Measurements from ENCODE around the gene STING1. TPM values are rescaled to one million over a fixed set of nuclear protein-coding genes. Genes with fewer than 3 reads are reported as not detected.

The STING1 gene
- total and polyA plus RNA-seq, 2 donors (not counting 3 experiments of a cell fraction or from before 2014, with no cell fraction given), result 108 to 143 TPM

DNA sequence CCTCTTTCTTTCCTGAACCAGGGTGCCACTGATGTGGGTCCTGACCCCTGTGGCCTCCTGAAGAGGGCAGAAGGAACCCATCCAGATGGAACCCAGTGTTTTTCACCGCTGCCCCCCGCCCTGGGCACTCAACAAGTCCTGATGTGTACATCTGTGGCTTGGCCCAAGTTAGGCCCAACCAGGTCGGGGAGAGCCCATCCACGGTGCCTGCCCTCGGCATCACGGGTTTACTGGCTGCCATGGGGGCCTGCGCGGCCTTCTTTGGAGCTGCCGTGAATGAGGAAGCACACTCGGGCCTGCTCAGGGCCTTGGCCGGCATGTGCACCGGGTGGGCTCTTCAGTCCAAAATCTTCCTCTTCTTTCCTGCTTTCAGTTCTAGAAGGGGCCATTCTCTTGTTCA lies 25.8 kb downstream of the STING1 start:
- Histone ChIP-seq H3K4me3 (replicated peaks in 1 of 3; ENCODE audit: insufficient read depth in 1 of 3, low read depth in 1 of 3, low read length in 3 of 3) (no peak overlapping the region), H2AFZ (ENCODE audit: low read depth, low read length) (no peak overlapping the region), H3K27ac (ENCODE audit: insufficient read depth, low read depth, low read length) (no peak overlapping the region), H3K4me1 (ENCODE audit: control insufficient read depth, extremely low read depth, insufficient read depth, low read length) (peaks cover 29% of the 10 kb centered on the region), H3K9ac (replicated peaks; ENCODE audit: extremely low read depth, insufficient read depth, low read length) (no peak overlapping the region), H3K9me3 (replicated peaks; ENCODE audit: control insufficient read depth, insufficient read depth, low read length) (no peaks in the 10 kb centered on the region), H3K4me2 (ENCODE audit: insufficient read depth, low read length) (no peak overlapping the region), H4K20me1 (replicated peaks; ENCODE audit: control insufficient read depth, extremely low read depth, insufficient read depth, low read length) (no peaks in the 10 kb centered on the region), H3K27me3 (ENCODE audit: control insufficient read depth in 2 of 2, insufficient read depth in 2 of 2, low read length in 2 of 2) (no peaks in the 10 kb centered on the region), H3K79me2 (ENCODE audit: control insufficient read depth, insufficient read depth, low read length) (peaks cover 55% of the 10 kb centered on the region), H3K9me1 (replicated peaks; ENCODE audit: control insufficient read depth, extremely low read depth, insufficient read depth, low read length) (no peaks in the 10 kb centered on the region), H3K36me3 (ENCODE audit: control insufficient read depth in 2 of 2, extremely low read depth in 1 of 2, insufficient read depth in 2 of 2, low read length in 2 of 2) (peaks cover 34 to 49% of the 10 kb centered on the region in 2 experiments)
- TF ChIP-seq FOS (IDR thresholded peaks at IDR 0.05; ENCODE audit: borderline replicate concordance, insufficient read depth, low read length) (no peak), EZH2 (IDR thresholded peaks at IDR 0.05; ENCODE audit: borderline replicate concordance, low read depth, low read length, severe bottlenecking) (no peak), POLR2AphosphoS5 (IDR thresholded peaks at IDR 0.05; ENCODE audit: insufficient read depth, low read depth, low read length) (peak; percentile 9), JUN (IDR thresholded peaks at IDR 0.05; ENCODE audit: borderline replicate concordance, insufficient read depth, insufficient read length, low read depth) (no peak), MYC (IDR thresholded peaks at IDR 0.05; ENCODE audit: low read depth, low read length) (no peak), GATA2 (IDR thresholded peaks at IDR 0.05; ENCODE audit: insufficient read depth, insufficient read length, low read depth, low read length) (no peak), POLR2A (IDR thresholded peaks at IDR 0.05; ENCODE audit: low read depth, low read length) (peak; percentile 16)
- TF ChIP-seq, protein P1, sequence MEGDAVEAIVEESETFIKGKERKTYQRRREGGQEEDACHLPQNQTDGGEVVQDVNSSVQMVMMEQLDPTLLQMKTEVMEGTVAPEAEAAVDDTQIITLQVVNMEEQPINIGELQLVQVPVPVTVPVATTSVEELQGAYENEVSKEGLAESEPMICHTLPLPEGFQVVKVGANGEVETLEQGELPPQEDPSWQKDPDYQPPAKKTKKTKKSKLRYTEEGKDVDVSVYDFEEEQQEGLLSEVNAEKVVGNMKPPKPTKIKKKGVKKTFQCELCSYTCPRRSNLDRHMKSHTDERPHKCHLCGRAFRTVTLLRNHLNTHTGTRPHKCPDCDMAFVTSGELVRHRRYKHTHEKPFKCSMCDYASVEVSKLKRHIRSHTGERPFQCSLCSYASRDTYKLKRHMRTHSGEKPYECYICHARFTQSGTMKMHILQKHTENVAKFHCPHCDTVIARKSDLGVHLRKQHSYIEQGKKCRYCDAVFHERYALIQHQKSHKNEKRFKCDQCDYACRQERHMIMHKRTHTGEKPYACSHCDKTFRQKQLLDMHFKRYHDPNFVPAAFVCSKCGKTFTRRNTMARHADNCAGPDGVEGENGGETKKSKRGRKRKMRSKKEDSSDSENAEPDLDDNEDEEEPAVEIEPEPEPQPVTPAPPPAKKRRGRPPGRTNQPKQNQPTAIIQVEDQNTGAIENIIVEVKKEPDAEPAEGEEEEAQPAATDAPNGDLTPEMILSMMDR (IDR thresholded peaks at IDR 0.05; ENCODE audit: extremely low read depth in 1 of 2, insufficient read depth in 1 of 2, low read depth in 1 of 2, low read length in 2 of 2), result no peak
- TF ChIP-seq, protein P2, sequence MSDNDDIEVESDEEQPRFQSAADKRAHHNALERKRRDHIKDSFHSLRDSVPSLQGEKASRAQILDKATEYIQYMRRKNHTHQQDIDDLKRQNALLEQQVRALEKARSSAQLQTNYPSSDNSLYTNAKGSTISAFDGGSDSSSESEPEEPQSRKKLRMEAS (IDR thresholded peaks at IDR 0.05; ENCODE audit: insufficient read depth, insufficient read length), result no peak
- intact Hi-C loops (cut with micrococcal nuclease), result no loop called here
- no TSS peak for BruUV-seq (replicated peaks)
- DNase-seq (ENCODE audit: low read depth, low spot score) (no peak), FAIRE-seq (no peak)
- POLR2A ChIA-PET, result interaction anchor here (1.0 kb wide), 1 partner anchor 11 kb away, joined by 3 read pairs; no protein-coding TSS in a partner anchor
- CTCF ChIA-PET, result interaction anchor here (1.2 to 2.5 kb wide), 2 partner anchors 34 to 57 kb away, joined by 3 to 10 read pairs; no protein-coding TSS in a partner anchor
- dilution Hi-C loops (cut with MboI; ENCODE audit: extremely low pct_ligation_motif_present, low sequenced_read_pairs), result no loop called here

All from endothelial cell of umbilical vein (primary cell).